NCI-H128 (cell line): Measurements from ENCODE around the gene DISP1.

Experiments
- DNase-seq: peaks from one replicate; lab custom pipeline; 2025; ENCODE audit not compliant: unreplicated experiment; lab: John Stamatoyannopoulos, UW

Gene DISP1

GRCh38 chr1:222814536-222815439, at the start of gene DISP1:
DISP1 (plus strand) TSS chr1:222815039; CDS start chr1:222942824, 127,785 bp downstream.
- DNase-seq: peak; percentile 78

GRCh38 chr1:222767152-222767571, 47.7 kb upstream of the DISP1 start:
- DNase-seq: no peak

GRCh38 chr1:222768592-222768991, 46.2 kb upstream of the DISP1 start:
- DNase-seq: no peak

- DNase-seq: no peak
These were observed 45.7 kb upstream of the DISP1 start for GRCh38 chr1:222769181-222769580.

GRCh38 chr1:222769971-222770620, 44.7 kb upstream of the DISP1 start:
- DNase-seq: no peak

- DNase-seq: no peak
These were observed 41.9 kb upstream of the DISP1 start for GRCh38 chr1:222772996-222773379.

GRCh38 chr1:222777463-222777862, 37.4 kb upstream of the DISP1 start:
- DNase-seq: no peak

GRCh38 chr1:222777977-222778376, 36.9 kb upstream of the DISP1 start:
- peak; percentile 47 for DNase-seq

GRCh38 chr1:222781251-222781650, 33.6 kb upstream of the DISP1 start:
- DNase-seq: no peak

GRCh38 chr1:222783051-222783450, 31.8 kb upstream of the DISP1 start:
- DNase-seq: no peak

GRCh38 chr1:222784371-222784770, 30.5 kb upstream of the DISP1 start:
- DNase-seq: no peak

- no peak for DNase-seq
These were observed 29.9 kb upstream of the DISP1 start for GRCh38 chr1:222784916-222785315.

GRCh38 chr1:222785529-222785928, 29.3 kb upstream of the DISP1 start:
- DNase-seq: no peak

GRCh38 chr1:222786121-222786520, 28.7 kb upstream of the DISP1 start:
- no peak for DNase-seq

- DNase-seq: no peak
These were observed 27.1 kb upstream of the DISP1 start for GRCh38 chr1:222787729-222788128.

- no peak for DNase-seq
These were observed 26.3 kb upstream of the DISP1 start for GRCh38 chr1:222788402-222789156.

GRCh38 chr1:222790115-222790514, 24.7 kb upstream of the DISP1 start:
- no peak for DNase-seq

- DNase-seq: no peak
These were observed 24.3 kb upstream of the DISP1 start for GRCh38 chr1:222790520-222790919.

GRCh38 chr1:222791006-222791710, 23.7 kb upstream of the DISP1 start:
- no peak for DNase-seq

GRCh38 chr1:222792744-222793143, 22.1 kb upstream of the DISP1 start:
- no peak for DNase-seq
